GM21423 (cell line): ENCODE data around the gene PLPP3.

Experiments used
- ATAC-seq: cut with Tn5 transposase; IDR thresholded peaks from one replicate; pipeline ENCODE4 v1.9.1; 2021; ENCODE audit warnings: mild to moderate bottlenecking, moderate library complexity; ENCODE audit not compliant: unreplicated experiment

Gene PLPP3

DNA sequence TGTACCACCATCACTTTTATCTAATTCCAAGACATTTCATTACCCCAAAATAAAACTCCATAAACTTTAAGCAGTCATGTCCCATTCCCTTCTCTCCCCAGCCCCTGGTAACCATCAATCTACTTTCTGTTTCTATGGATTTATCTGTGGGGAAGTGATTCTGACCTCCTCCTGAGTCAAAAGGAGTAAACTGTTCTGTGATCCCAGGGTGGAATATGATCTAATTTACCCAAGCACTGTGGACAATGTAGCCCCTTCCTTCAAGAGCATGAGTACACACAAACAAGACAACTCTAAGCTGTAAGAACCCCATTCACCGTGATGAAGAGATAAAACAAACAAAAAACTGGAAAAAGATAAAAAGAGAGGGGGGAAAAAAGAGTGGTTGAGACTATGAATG, 77.9 kb downstream of the PLPP3 start:
- no peak for ATAC-seq

DNA sequence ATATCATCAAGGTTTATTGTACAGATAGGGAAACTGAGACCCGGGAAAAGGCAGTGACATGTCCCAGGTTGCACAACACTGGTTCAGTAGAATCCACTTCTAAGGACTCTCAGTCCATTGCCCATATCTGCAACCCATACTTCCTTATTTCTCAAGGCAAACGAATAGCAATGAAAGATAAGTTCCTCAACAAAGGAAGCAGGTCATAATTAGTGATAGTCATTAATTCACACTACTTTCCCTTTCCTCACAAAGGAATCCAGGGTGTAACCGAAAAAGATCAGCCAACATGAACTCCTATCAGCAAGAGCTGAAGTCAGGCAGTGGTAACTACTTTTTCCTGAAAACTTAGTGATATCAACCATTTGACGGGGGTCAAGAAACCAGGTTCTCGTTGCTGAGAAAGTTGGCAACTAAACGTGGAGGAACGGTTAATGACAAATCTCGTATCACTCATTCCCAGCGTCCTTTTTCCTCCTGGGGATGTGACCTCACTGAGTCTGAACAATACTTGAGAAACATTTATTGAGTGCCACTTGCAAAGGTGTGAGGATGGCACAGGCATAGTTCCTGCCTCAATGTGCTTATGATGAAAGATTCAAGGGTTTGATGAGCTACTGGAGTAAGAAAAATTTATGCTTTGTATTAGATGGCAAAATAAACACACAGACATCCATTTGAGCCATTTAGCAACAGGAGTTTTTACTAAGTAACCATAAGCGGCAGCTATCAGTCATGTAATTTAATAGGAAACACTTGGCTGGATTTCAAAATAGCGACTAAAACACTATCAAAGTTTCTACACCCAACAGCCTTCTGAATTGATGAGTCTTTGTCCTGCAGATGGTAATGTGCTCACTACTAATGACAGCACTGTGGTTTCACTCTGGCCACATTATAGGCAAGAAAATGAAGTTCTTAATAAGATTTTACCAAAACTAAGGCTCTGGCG, 82.3 kb downstream of the PLPP3 start:
- ATAC-seq, result no peak

DNA sequence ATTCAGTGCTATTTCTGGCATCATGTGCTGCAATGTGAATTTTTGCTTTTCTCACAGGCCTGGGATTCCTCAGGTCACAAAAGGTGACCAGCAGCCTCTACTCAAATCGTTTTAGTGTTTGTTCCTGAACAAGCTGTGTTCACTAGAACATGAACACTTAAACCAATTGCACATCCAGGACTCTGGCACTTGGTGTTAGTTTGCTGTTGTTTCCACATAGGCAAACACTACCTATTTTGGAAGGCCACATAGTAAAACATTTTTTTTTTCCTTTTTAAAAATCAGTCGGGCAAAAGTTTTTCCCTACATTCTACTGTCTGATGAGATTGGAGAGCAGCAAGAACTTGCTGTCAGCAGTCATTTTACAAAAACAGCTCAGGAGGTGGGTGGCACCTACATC, 83.2 kb downstream of the PLPP3 start:
- ATAC-seq, result no peak

- ATAC-seq, result no peak
These were observed 83.8 kb downstream of the PLPP3 start for GRCh38 chr1:56495538-56495937.

- ATAC-seq, result no peak
These were observed 85.1 kb downstream of the PLPP3 start for GRCh38 chr1:56494306-56494705.

DNA sequence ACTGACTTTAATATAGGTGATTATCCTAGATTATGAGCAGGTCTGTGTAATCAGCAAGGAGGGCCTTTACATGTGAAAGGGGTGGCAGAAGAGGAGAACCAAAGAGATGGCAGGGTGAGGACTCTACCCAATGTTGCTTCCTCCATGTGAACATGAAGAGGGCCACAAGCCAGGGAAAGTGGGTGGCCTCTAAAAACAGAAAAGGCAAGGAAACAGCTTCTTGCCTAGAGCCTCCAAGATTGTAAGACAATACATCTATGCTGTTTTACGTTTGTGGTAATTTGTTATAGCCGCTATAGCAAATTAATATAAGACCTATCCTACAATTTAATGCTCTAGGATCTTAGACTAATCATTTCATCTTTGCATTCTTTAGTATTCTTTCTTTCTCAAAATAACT, 85.5 kb downstream of the PLPP3 start:
- ATAC-seq, result no peak

DNA sequence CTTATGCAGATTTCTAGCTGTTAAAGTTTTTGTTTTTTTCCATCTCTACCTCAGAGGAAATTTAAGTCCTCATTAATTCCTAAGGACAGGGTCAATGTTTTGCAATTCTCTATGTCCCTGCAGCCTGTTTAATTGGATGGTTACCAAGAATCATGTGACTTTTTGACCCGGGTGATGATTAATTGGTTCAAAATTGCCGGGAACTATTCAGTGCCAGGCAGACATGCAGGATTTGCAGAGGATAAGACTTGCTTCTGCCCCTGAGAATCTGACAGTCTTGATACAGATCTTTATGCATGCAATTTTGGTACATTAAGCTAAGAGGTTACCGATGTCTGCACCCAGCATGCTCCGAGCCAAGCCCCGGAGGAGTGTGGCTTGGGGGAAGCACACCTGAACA, 87.9 kb downstream of the PLPP3 start:
- ATAC-seq, result no peak

DNA sequence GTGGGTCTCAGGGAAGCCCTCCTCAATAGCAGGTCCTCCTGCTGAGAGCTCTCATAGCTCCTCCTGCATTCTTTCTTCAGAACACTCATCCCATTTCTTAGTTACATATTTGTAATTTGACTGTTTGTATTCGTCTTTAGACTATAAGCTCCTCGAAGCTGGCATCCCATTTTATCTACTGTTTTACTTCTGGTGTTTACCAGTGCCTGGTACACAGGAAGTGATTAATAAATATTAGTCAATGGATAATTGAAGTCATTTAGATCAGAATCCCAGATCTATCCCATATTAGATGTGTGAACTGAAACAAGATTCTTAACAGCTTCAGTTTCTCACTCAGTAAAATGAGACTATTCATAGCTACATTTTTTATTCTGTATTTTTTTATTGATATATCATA, 88.7 kb downstream of the PLPP3 start:
- ATAC-seq, result no peak

- no peak for ATAC-seq
These were observed 89.7 kb downstream of the PLPP3 start for GRCh38 chr1:56489695-56490094.

GRCh38 chr1:56484695-56485094, 94.7 kb downstream of the PLPP3 start:
- ATAC-seq, result no peak

DNA sequence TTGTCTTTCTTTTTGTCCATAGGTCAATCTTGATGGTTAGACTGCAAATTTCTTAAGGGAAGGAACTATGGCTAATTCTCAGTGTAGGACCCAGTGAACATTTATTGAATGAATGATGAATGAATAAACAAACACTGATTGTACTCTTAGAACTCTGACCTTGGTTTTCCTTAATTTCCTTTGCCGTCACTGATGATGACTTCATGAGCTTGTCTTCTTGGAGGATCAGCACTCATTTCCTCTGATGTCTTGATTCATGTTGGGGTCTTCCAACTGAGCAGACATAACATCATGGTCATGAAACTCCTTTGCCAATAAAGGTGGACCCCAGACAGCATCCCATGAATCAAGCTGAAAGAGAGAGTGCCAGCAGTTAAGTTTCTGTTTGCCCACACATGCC, 96.3 kb downstream of the PLPP3 start:
- no peak for ATAC-seq

DNA sequence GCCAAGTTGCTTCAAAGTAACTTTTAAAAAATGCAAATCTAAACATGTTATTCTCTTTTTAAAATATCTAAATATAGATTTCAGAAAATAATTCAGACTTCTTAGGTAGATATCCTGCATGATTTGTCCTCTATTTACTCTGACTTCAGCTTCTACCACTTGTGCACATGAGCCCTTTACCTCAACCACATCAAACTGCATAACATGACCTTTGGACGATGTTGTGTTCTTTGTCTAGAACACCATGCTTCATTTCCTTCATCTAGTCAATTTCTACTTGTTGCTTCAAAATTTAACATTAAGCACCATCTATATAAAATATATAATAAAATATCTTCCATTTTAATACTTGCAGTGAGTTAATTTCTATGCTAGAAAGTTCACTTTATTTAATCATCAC, 96.9 kb downstream of the PLPP3 start:
- ATAC-seq, result no peak

DNA sequence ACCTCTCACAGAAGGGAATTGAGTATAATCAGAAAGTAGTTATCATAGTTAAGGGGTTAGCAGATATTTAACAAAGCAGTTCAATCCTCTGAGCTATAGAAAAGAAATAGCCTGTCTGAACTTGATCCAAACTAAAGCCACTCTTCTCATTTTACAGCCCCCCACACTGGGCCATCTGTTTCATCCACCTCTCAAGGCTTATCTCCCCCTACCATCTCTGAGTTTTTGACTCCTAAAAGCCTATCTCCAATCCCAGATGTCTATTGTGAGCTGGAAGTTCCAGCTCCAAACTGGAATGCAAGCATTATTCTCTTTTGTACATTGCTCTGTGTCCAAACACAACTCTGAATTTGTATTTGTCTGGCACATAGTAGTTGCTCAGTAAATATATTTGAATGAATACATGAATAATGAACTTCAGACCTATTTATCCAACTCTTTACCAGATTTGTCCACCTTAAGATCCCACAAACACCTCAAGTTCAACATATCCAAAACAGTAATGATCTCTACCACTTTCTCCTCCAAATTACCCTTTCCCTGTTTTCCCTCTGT, 98.1 kb downstream of the PLPP3 start:
- no peak for ATAC-seq

- no peak for ATAC-seq
These were observed 100.6 kb downstream of the PLPP3 start for GRCh38 chr1:56478734-56479133.

DNA sequence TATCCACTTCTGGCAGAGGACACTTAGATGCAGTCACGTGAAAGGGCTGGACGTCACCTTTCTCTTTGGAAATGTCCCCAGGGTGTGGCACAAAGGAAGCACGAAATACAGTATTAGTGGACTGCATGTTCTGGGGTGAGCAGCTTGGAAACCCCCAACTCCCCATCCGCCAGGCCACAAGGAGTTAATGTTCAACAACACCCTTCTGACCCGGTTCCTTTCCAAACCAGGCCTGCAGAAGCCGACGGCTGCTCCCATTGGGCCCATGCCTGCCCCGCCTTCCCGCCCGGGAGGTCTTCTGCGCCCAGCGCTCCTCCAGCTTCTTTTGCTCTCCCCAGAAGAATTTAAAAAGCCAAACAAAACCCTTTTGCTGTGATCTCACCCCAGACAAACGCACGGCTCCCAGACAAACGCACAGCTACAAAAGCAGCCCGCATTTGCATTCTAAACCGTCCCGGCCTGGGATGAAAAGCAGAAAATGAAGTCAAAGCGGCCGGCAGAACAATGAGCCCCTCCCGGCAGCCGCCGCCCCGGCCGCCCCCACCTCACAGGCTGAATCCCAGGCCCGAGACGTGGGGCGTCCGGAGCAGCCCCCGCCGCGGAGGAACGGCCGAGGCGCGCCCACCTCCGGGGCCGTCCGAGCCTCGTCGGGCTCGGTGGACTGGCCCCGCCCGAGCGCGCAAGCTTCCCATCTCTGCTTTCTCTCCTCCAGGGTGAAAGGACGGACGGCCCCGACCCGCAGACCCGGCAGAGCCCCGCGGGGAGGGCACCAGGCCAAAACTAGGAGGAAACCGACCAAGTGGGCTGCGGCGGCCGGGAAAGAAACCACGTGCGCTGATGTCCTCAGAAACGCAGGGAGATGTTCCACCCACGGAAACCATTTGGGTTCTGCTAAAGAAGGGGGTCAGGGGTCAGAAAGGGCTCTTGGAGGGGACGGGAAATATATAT, 101.9 kb downstream of the PLPP3 start:
- no peak for ATAC-seq

GRCh38 chr1:56473582-56474270, 105.6 kb downstream of the PLPP3 start:
- no peak for ATAC-seq

DNA sequence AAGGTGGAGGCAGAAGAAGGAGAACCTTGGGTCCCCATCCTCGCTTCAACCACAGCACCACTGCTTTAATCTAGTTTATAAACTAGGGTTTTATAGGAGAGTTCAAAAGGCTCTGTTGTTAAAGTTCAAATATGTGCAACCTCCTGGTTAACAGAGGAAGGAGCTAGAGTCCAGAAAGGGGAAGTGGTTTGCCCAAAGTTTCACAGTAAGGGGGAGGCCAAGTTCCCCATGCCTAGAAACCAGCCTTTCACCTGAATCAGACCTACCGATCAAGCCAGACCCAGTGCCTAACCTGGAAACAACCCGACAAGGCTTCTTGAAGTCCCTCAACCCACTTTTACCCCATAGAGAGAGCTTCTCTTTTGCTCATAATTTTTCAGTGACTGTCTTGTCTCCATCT, 106.5 kb downstream of the PLPP3 start:
- ATAC-seq, result peak; percentile 92

DNA sequence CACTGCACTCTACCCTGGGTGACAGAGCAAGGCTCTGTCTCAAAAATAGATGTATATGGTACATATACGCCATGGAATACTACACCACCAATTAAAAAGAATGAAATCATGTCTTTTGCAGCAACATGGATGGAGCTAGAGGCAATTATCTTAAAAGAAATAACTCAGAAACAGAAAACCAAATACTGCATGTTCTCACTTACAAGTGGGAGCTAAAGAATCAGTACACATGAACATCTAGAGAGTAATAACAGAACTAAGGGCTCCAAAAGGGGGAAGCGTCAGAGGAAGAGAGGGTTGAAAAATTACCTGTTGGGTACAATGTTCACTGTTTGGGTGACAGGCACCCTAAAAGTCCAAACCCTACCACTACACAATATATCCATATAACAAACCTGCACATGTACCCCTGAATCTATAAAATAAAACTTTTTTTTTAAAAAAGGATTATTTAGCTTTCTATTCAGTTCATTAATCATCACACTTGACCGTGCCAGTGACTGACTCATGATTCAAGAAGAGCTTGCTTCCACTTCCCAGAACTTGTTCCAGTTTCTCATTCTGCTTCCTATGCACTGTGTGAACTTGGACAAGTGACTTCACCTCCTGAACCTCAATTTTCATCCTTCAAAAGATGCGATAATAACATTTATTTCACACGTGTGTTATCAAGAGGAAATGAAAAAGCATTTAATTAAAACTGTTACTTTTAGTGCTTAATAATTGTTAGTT, 109.6 kb downstream of the PLPP3 start:
- ATAC-seq, result no peak

DNA sequence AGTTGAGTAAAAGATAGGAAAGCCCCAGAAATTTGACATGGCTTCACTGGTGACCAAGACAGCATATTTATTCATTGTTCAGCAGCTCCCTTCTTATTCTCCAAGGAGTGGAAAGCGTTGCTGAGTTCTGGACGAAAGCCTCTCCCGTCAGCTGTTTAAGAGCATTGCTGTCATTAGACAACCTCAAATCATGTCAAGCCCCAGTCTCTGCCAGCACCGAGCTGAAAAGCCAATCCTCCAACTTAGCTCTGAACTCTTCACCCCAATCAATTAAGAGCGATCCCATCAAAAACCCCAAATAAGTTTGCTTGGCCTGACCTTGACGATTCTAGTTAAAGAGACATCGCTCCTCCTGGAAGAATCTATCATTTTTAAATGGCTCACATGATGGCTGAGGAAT, 110.8 kb downstream of the PLPP3 start:
- ATAC-seq, result no peak

GRCh38 chr1:56466538-56466937, 112.8 kb downstream of the PLPP3 start:
- no peak for ATAC-seq
